ENCODE data around the gene NPHP4.
"Not testable (repeated sequence)": the region's sequence is repeated elsewhere in the genome, so short reads cannot be mapped to it uniquely, and the experiment has no call there.

The NPHP4 gene

GRCh38 chr1:5873556-5873955 is 118.7 kb downstream of the NPHP4 start:
- no peak for DNase-seq

- DNase-seq = no peak
Measured at GRCh38 chr1:5872886-5873285, 119.3 kb downstream of the NPHP4 start.

DNA sequence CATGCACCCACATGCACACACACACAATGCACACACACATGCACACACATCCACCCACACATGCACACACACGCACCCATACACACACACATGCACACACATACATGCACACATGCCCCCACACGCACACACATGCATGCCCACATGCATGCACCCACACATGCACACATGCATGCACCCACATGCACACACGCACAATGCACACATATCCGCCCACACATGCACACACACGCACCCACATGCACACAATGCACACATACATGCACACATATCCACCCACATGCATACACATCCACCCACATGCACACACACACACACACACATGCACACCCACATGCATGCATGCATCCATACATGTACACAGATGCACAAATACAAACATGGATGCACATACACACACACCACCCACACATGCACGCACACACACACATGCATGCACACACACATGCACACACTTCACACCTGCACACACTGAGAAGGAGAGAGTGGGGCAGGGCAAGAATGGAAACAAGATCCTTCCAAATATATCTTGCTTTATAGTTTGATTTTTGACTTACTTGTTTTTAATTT is 123.2 kb downstream of the NPHP4 start:
- DNase-seq = no peak

DNA sequence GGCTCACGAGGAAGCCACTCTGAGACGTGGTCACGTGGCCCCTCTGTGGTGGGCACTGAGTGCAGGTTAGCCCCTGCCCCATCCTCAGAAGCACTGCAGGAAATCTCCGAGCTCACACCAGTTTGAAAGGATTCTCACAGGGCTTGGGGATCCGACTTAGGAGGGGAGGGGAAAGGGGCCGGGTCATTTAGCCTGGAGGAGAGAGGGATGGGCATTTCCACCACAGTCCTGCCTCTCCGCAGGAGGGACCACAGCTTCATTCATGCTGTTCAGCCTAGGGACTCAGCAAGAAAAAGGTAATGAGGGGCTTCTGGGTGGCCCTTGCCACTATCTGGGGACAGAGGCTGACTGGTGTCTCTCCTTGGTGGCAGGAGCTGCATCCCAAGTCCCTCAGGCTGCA is 126.5 kb downstream of the NPHP4 start:
- DNase-seq = no peak

- no peak for DNase-seq
Measured at GRCh38 chr1:5865056-5865455, 127.2 kb downstream of the NPHP4 start.

- no peak for DNase-seq
Measured at GRCh38 chr1:5864256-5864655, 128.0 kb downstream of the NPHP4 start.

DNA sequence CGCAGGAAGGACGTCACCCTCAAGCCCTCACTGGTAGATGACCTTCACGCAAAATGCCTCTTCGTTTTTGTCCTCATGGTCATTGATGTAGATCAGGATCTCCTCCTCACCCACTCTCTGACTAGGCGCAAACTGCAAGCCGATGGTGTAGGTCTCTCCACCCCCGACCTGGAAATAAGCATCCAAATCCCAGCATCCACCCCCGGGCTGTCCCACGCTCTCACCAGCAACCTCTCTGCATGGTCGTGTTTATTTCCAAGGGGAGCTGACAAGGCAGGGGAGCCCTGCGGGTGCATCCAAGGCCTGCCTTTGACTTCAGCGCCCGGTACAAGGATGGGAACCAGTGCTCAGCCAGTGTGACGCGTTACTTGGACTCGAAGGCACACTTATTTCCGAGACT is 129.0 kb downstream of the NPHP4 start:
- DNase-seq = no peak

- no peak for DNase-seq
Measured at GRCh38 chr1:5861871-5862825, 130.1 kb downstream of the NPHP4 start.

DNA sequence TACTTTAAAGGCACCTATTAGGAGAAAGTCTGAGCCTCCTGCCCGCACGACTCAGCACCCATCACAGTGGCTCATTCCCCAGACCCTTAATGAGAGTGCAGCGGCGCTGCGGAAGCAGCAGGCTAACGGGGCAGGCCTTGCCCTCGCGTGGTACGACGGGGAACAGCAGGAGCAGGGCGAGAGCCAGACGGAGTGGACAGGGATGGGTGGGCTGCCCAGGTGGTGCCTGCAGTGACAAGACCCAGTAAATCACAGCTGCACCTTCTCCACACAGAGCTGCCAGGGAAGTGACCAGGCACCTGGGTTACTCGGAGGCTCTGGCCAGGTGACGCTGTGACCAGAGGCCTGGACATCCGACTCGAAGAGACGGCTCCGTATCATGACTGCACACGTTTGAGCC is 131.9 kb downstream of the NPHP4 start:
- DNase-seq = no peak

- no peak for DNase-seq
Measured at GRCh38 chr1:5859766-5860165, 132.5 kb downstream of the NPHP4 start.

- DNase-seq = no peak
Measured at GRCh38 chr1:5858844-5859407, 133.3 kb downstream of the NPHP4 start.

- DNase-seq = no peak
Measured at GRCh38 chr1:5858246-5858645, 134.0 kb downstream of the NPHP4 start.

GRCh38 chr1:5857508-5858090 is 134.6 kb downstream of the NPHP4 start:
- DNase-seq = no peak

DNA sequence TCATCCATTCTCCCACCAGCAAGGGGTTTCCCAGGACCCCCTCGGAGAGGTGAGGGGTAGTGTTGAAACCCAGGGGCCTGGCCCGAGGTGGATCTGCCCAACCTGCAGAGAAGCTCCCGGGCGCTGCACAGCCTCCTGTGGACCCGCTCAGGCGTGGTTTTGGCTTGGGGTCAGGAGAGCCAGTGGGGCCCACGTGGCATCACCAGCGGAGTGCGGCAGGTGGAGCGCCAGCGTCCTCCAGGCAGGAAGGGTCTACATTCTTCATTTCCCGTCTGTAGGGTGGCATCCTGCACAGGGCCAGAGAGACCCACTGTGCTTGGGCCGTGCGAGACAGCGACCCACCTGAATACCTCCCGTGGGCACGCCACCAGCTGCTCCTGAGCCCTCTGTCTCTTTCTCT is 135.2 kb downstream of the NPHP4 start:
- no peak for DNase-seq

DNA sequence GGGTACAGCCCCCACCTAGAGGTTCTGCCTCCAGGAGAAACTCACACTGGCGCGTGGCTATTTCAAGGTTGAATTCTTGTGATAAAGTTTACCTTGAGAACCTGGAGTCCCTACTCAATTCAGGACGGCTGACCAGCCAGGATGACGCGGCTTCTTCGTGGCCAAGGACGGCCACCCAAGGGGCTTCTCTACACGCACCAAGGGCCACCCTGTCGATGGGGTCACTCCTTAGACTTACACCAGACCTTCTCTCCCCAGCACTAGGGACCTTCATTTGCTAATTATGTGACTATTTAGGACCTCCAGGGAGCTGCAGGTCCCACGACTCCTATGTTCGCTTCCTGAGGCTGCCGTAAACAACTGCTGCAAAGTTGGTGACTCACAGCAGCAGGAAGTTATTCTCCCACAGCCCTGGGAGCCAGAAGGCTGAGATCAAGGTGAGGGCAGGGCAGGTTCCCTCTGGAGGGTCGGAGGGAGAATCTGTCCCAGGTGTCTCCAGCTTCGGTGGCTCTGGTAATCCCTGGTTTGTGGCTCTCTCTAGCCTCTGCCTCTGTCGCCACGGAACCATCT is 135.9 kb downstream of the NPHP4 start:
- DNase-seq = no peak

DNA sequence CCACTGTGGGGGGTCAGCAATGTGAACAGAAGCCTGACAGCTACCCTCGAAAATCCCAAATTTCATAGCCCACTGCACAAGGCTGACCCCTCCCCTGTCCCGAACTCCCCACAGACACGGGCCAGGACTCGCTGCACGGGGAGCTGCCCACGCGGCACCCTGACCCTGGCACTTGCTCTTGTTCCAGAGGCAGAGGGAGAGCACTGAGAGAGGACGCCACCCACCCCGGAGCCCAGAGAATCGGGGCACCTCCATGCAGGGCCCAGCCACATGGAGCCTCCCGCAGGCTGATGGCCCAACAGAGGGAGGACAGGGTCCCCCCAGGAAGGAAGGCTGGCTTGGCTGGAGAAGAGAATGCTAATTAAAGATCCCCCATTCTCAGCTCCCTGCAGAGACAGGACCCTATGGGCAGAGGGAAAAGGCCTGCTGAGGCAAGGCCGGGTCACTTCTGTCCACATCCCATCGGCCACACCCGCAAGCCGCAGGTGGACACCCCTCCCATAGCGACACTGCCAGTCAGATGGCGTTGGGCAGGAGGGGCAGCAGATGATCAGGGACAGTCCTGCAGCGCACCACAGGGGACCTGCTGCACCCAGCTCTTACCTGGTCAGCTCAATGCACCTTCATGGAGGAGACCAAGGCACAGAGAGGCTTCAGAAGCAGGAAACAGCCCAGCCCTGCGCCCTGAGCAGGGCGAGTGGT is 136.9 kb downstream of the NPHP4 start:
- DNase-seq = no peak

DNA sequence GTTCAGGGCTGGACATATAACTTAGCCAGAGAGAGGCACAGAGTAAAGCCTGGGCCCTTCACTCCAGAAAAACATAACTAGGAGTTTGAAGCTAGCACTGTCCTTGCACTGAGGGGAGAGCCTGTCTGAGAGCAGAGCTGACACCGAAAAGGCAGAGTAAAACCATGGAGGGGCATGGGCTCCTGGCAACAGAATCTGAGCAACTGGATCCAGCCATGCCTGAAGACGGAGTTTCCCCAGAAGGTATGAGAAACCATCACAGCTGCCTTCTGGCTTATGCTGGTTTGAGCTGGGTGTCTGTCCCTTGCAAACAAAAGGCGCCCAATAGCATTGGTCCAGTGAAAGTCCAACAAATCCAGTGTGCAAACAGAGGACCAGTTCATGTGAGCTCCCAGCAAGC is 137.5 kb downstream of the NPHP4 start:
- no peak for DNase-seq

GRCh38 chr1:5853858-5854257 is 138.4 kb downstream of the NPHP4 start:
- not testable (repeated sequence) for DNase-seq

- no peak for DNase-seq
Measured at GRCh38 chr1:5850503-5850902, 141.7 kb downstream of the NPHP4 start.

GRCh38 chr1:5849550-5849949 is 142.7 kb downstream of the NPHP4 start:
- no peak for DNase-seq

DNA sequence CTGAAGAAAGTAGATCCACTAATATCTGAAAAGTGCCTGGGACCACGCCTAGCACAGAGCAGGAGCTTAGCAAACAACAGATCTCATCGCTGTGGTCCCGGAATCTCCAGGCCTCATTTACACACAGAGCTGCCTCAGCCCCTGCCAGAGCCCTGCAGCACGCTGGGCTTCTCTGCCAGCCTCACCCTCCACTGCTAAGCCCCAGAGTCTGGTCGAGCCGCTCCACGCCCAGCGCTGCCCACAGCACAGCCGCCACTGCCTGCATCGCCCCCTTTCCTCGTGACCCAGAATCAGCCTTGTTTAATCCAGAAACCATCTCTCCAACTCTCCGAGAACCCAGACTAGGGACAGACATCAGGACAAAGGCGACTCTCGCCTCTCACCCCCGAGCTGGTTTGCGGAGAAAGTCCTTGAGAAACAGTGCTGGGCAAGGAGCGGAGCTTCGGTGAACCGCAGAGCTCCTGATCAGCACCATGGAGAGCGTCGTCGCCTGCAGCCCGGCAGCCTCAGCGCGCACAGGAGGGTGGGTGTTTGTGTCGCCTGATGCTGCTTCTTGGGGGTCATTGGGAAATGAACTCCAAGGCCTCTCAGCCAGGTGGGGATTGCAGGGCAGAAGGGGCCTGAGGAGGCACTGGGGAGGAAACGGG is 145.1 kb downstream of the NPHP4 start:
- DNase-seq = peak; percentile 75

GRCh38 chr1:5845376-5845775 is 146.8 kb downstream of the NPHP4 start:
- DNase-seq = no peak

All from retina (tissue), 1 donor.